Adrenal gland (tissue), 5 donors: ENCODE data around the gene ZNF367.

Source experiments
- POLR2A ChIP-seq, 2 donors: fragments of 450-650 bp; IDR thresholded peaks; one replicate each; pipeline ENCODE4 v1.6.1; 2017; ENCODE audit warnings: antibody characterized with exemption in 2 of 2, mild to moderate bottlenecking in 2 of 2, moderate library complexity in 1 of 2
- TF ChIP-seq, protein P1 (sequence below), 6 experiments: fragments of 450-650 bp in 4 of 6; fragments of 200-600 bp in 2 of 6; sonication (generic) in 1 of 6; IDR thresholded peaks; 1 replicate in 5 of 6; 2 replicates in 1 of 6; pipeline versions ENCODE4 v1.5.1 to v1.8.0; 2016 to 2021; ENCODE audit warnings: antibody characterized with exemption in 6 of 6, mild to moderate bottlenecking in 2 of 6, moderate library complexity in 1 of 6
- donor health status: DM: no; HTN: no; CAD: no.

DNA sequence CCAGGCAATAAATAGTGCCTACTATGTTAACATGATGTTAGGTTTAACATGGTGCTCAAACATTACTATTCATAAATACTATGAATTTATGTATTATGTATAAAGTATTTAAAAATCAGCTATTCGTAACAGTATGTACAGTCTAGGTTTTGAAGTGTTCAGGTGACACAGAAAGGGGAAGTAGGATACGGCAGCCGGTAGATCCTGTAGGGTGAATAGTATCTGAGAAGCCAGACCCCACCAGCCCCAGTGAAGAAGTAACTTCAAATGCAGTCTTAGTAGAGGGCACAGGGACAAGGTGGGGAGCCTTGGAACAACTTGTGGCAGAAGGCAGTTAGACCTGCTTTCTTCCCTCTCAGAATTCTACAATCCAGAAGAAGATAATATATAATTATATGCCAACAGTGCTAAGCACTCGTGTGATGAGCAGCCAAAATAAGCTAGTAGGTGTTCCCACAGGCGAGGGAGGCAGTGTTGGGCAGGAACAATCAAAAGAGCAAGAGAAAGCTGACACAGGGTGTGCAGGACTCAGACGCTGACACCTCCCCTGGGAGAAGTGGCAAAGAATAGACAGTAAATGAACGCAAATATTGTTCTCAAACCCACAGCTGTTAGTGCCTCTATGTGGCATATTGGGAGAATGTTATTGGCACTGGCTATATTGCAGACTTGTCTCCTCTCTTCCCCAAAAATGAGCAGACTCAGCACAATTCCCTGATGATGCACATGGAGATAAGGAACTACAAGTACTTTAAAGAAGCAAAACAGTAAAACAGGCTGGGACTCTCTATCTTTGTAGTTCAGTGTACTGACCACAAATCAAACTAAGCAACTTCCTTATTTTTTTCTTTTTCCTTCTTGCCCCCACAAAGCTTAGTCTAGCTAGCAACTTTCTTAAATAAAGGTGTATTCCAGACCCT lies 4.6 kb downstream of the ZNF367 start:
- TF ChIP-seq, protein P1, sequence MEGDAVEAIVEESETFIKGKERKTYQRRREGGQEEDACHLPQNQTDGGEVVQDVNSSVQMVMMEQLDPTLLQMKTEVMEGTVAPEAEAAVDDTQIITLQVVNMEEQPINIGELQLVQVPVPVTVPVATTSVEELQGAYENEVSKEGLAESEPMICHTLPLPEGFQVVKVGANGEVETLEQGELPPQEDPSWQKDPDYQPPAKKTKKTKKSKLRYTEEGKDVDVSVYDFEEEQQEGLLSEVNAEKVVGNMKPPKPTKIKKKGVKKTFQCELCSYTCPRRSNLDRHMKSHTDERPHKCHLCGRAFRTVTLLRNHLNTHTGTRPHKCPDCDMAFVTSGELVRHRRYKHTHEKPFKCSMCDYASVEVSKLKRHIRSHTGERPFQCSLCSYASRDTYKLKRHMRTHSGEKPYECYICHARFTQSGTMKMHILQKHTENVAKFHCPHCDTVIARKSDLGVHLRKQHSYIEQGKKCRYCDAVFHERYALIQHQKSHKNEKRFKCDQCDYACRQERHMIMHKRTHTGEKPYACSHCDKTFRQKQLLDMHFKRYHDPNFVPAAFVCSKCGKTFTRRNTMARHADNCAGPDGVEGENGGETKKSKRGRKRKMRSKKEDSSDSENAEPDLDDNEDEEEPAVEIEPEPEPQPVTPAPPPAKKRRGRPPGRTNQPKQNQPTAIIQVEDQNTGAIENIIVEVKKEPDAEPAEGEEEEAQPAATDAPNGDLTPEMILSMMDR (IDR thresholded peaks at IDR 0.05): no peak
- TF ChIP-seq POLR2A (IDR thresholded peaks at IDR 0.05): no peak
